ENCODE data around the gene KLHL36. TPM values are rescaled to one million over a fixed set of nuclear protein-coding genes. Genes with fewer than 3 reads are reported as not detected.
A peak's percentile ranks its signal among the peaks of the same experiment; 100 is the strongest.

The KLHL36 gene
- total RNA-seq, 6 experiments from 2014 or later = 37.6 to 58.3 (median 40.7) TPM

DNA sequence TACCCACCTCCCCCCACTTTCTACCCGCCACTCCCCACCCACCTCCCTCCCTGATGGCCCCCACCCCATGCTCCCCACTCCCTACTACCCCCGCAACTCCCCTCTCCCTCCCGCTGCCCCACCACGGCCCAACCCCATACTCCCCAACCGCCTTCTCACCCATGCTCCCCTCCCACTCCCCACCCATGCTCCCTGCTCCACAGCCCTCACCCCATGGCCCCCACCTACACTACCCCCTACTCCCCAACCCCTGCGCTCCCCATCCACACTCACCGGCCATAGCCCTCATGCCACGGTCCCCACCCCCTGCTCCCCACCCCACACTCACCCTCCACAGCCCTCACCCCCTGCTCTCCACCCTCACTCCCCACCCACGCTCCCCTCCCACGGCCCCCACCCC is 44.4 kb upstream of the KLHL36 start:
- TF ChIP-seq, protein P1, sequence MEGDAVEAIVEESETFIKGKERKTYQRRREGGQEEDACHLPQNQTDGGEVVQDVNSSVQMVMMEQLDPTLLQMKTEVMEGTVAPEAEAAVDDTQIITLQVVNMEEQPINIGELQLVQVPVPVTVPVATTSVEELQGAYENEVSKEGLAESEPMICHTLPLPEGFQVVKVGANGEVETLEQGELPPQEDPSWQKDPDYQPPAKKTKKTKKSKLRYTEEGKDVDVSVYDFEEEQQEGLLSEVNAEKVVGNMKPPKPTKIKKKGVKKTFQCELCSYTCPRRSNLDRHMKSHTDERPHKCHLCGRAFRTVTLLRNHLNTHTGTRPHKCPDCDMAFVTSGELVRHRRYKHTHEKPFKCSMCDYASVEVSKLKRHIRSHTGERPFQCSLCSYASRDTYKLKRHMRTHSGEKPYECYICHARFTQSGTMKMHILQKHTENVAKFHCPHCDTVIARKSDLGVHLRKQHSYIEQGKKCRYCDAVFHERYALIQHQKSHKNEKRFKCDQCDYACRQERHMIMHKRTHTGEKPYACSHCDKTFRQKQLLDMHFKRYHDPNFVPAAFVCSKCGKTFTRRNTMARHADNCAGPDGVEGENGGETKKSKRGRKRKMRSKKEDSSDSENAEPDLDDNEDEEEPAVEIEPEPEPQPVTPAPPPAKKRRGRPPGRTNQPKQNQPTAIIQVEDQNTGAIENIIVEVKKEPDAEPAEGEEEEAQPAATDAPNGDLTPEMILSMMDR (IDR thresholded peaks at IDR 0.05) = no peak
- no peaks in the 10 kb centered on the region for H3K9me3 Mint-ChIP-seq
- H3K36me3 Mint-ChIP-seq (ENCODE audit: low read depth) = peaks cover 34% of the 10 kb centered on the region
- H3K27ac Mint-ChIP-seq = peak overlapping the region; percentile 99
- H3K4me3 Mint-ChIP-seq = no peak overlapping the region; the same call in 1 of the 2 replicates
- peaks cover 84% of the 10 kb centered on the region for H3K4me1 Mint-ChIP-seq (ENCODE audit: low read depth)
- H3K27me3 Mint-ChIP-seq (ENCODE audit: insufficient read depth) = no peaks in the 10 kb centered on the region; the same call in 1 of the 2 replicates
- no peak for DNase-seq

DNA sequence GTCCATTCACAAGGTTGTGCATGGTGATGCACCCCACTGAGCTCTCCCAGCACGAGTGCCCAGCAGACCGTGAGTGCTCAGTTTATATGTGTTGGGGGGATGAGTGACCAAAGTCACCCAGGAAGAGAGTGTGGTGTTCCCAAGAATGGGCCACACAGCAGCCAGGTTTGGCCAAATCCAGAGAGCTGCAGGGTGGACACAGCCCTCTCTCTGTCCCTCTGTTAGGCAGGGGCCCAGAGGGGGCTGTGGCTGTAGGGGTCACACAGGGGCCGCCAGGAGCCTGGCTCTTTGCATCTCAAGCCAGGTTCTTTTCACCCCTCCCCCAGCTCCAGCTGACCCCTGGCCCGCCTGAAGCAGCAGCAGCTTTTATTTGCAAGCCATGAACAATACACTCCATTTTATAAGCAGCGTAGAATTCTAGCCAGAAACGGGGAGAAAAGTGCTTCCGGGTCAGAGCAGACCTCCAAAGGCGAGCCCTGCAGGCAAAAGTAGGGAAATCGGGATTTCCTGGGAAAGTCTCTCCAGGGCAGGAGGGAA is 43.8 kb upstream of the KLHL36 start:
- H3K9me3 Mint-ChIP-seq = no peaks in the 10 kb centered on the region
- H3K4me1 Mint-ChIP-seq (ENCODE audit: low read depth) = peaks cover 82% of the 10 kb centered on the region
- peak overlapping the region; percentile 77 for H3K27ac Mint-ChIP-seq

DNA sequence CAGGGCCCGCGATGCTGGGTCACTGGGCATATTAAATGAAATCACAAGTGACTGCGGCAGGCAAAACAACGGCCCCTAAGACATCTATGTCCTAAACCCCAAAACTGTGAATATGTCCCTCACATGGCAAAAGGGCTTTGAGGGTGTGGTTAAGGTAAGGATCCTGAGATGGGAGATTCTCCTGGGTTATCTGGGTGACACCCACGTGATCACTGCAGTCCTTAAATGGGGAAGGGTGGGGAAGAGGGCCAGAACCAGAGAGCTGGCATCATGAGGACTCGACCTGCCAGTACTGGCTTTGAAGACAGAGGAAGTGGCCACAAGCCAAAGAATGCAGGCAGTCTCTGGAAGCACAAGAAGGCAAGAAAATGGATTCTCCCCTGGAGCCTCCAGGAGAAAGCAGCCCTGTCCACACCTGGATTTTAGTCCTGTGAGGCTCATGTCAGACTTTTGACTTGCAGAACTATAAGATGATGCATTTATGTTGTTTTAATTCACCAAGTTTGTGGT is 42.9 kb upstream of the KLHL36 start:
- H3K36me3 Mint-ChIP-seq (ENCODE audit: low read depth) = peaks cover 47% of the 10 kb centered on the region
- no peak for DNase-seq
- H3K4me3 Mint-ChIP-seq = no peak overlapping the region
- TF ChIP-seq, protein P1 (IDR thresholded peaks at IDR 0.05) = no peak
- no peaks in the 10 kb centered on the region; the same call in 1 of the 2 replicates for H3K9me3 Mint-ChIP-seq
- no peaks in the 10 kb centered on the region; the same call in 1 of the 2 replicates for H3K27me3 Mint-ChIP-seq (ENCODE audit: insufficient read depth)
- peak overlapping the region; percentile 42; the same call in 1 of the 2 replicates for H3K27ac Mint-ChIP-seq
- peaks cover 82% of the 10 kb centered on the region for H3K4me1 Mint-ChIP-seq (ENCODE audit: low read depth)

More for the DNA sequence above, 43.8 kb upstream of the KLHL36 start:
- Mint-ChIP-seq H3K36me3 (ENCODE audit: low read depth) (peaks cover 38% of the 10 kb centered on the region), H3K4me3 (peak overlapping the region; percentile 41; the same call in 1 of the 2 replicates), H3K27me3 (ENCODE audit: insufficient read depth) (no peaks in the 10 kb centered on the region; the same call in 1 of the 2 replicates)
- TF ChIP-seq, protein P1 (IDR thresholded peaks at IDR 0.05) = no peak
- no peak for DNase-seq

DNA sequence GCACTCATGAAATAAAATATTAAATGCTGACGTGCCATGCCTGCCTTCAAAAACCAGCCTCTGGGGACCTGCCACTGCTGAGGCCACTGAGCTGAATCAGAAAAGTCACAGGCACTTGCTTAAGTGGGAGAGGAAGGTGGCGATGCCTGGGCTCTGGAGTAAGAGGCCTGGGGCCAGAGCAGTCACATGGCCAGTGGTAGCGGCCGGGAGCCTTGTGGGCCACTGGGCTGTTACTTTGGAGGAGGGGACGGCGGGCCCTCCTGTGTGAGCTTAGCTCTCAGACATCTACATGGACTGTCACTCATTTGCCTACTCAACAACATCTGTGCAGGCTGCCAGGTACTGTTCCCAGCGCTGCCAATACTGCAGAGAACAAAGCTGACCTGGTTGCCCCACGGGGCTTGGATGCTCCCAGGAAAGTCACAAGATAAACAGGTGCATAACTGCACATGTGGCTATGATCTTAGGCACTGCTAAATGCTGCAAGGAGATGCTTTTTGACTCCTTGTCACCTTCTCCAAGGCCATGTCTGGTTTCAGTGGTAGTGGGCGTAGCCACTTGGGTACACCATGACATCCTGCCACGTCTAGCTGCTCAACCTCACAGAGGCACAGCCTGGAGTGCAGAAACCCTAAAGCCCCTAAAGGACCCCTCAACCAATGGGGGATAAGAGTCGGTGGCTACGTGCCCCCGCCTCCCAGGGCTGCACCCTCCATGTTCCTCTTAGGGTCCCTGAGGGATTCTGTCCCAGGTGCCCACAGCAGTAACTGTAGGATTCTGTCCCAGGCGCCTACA is 42.0 kb upstream of the KLHL36 start:
- Mint-ChIP-seq H3K27me3 (ENCODE audit: insufficient read depth) (no peaks in the 10 kb centered on the region; the same call in 1 of the 2 replicates), H3K4me3 (no peak overlapping the region), H3K27ac (no peak overlapping the region), H3K4me1 (ENCODE audit: low read depth) (peaks cover 82% of the 10 kb centered on the region), H3K36me3 (ENCODE audit: low read depth) (peaks cover 48% of the 10 kb centered on the region), H3K9me3 (no peaks in the 10 kb centered on the region; the same call in 1 of the 2 replicates)
- TF ChIP-seq, protein P1 (IDR thresholded peaks at IDR 0.05) = no peak
- no peak for DNase-seq

DNA sequence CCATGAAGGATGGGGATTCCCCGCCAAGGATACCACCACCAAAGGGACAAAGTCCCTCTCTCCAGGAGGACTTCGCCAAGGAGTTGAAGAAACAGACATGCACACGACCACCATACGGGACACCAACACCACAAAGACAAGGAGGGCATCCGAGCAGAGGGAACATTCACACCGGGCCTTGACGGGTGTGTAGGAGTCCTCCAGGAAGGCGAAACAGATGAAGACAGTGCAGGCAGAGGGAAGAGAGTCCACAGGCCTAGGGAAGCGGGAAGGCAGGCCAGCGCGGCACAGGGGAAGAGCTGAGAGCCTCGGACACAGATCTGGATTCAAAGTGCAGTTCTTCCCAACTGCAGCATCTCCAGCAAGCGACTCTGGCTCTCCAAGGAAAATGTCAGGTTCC is 41.2 kb upstream of the KLHL36 start:
- Mint-ChIP-seq H3K4me1 (ENCODE audit: low read depth) (peaks cover 82% of the 10 kb centered on the region), H3K27me3 (ENCODE audit: insufficient read depth) (no peaks in the 10 kb centered on the region; the same call in 1 of the 2 replicates), H3K36me3 (ENCODE audit: low read depth) (peaks cover 56% of the 10 kb centered on the region), H3K27ac (no peak overlapping the region; the same call in 1 of the 2 replicates), H3K9me3 (no peaks in the 10 kb centered on the region; the same call in 1 of the 2 replicates), H3K4me3 (no peak overlapping the region)
- no peak for DNase-seq
- TF ChIP-seq, protein P1 (IDR thresholded peaks at IDR 0.05) = no peak
